ENCODE data around the gene NEXN.

- TF ChIP-seq CTCF (IDR thresholded peaks at IDR 0.05; ENCODE audit: insufficient read depth, low read length, poor library complexity, severe bottlenecking) (no peak), EZH2phosphoT487 (conservative IDR thresholded peaks at IDR 0.05; ENCODE audit: low read length) (no peak)
Measured at GRCh38 chr1:77958391-77958790, 70.0 kb downstream of the NEXN start.
